Fibroblast of skin of scalp (primary cell): ENCODE measurements around the gene C4orf50.

Experiments
- DNase-seq: peaks from one replicate; pipeline ENCODE4 v3.0.0-alpha.2; 2013

Gene C4orf50

GRCh38 chr4:5918331-5918985, 99.8 kb downstream of the C4orf50 start:
- no peak for DNase-seq

GRCh38 chr4:5917672-5918071, 100.6 kb downstream of the C4orf50 start:
- DNase-seq = no peak

GRCh38 chr4:5916229-5916628, 102.0 kb downstream of the C4orf50 start:
- no peak for DNase-seq

GRCh38 chr4:5913454-5913853, 104.8 kb downstream of the C4orf50 start:
- no peak for DNase-seq

- DNase-seq = no peak
These were observed 105.6 kb downstream of the C4orf50 start for GRCh38 chr4:5912614-5913019.

- DNase-seq = no peak
These were observed 109.3 kb downstream of the C4orf50 start for GRCh38 chr4:5908876-5909427.

GRCh38 chr4:5906191-5906590, 112.0 kb downstream of the C4orf50 start:
- no peak for DNase-seq

GRCh38 chr4:5905714-5906113, 112.5 kb downstream of the C4orf50 start:
- no peak for DNase-seq

GRCh38 chr4:5900844-5901243, 117.4 kb downstream of the C4orf50 start:
- DNase-seq = no peak

- no peak for DNase-seq
These were observed 118.3 kb downstream of the C4orf50 start for GRCh38 chr4:5899881-5900280.

- DNase-seq = no peak
These were observed 118.8 kb downstream of the C4orf50 start for GRCh38 chr4:5899396-5899795.

- no peak for DNase-seq
These were observed 120.6 kb downstream of the C4orf50 start for GRCh38 chr4:5897674-5898073.

GRCh38 chr4:5895287-5895686, 122.9 kb downstream of the C4orf50 start:
- DNase-seq = no peak

GRCh38 chr4:5894266-5894665, 124.0 kb downstream of the C4orf50 start:
- no peak for DNase-seq

- no peak for DNase-seq
These were observed 124.6 kb downstream of the C4orf50 start for GRCh38 chr4:5893591-5893990.

- DNase-seq = peak; percentile 7
These were observed 125.1 kb downstream of the C4orf50 start, which contains the start of gene CRMP1 for GRCh38 chr4:5893004-5893580. TSS of gene CRMP1 (minus strand) at chr4:5893086. CDS start at chr4:5892969, 117 bp downstream.

- DNase-seq = no peak
These were observed 125.8 kb downstream of the C4orf50 start for GRCh38 chr4:5892323-5893003.

- no peak for DNase-seq
These were observed 126.5 kb downstream of the C4orf50 start for GRCh38 chr4:5891563-5892322.

- no peak for DNase-seq
These were observed 128.0 kb downstream of the C4orf50 start for GRCh38 chr4:5890063-5890727.

GRCh38 chr4:5889002-5889696, 129.1 kb downstream of the C4orf50 start:
- no peak for DNase-seq

- no peak for DNase-seq
These were observed 129.8 kb downstream of the C4orf50 start for GRCh38 chr4:5888222-5889001.
